Lower lobe of right lung (tissue), 2 donors: ENCODE data around the gene NUBPL. TPM values are rescaled to one million over a fixed set of nuclear protein-coding genes. Genes with fewer than 3 reads are reported as not detected.

Experiments used
- ATAC-seq, 2 donors: fragments of 200-7000 bp; cut with Tn5 transposase; one replicate each; pipeline ENCODE4 v1.9.1; 2020 to 2022; ENCODE audit warnings: mild to moderate bottlenecking in 2 of 2, moderate library complexity in 2 of 2
- DNase-seq: peaks from one replicate; pipeline ENCODE4 v3.0.0-alpha.2; 2020
- H3K27ac ChIP-seq: fragments of 200-600 bp; one replicate; pipeline ENCODE4 v1.8.0; 2022
- H3K27me3 ChIP-seq: fragments of 200-600 bp; one replicate; pipeline ENCODE4 v1.8.0; 2022; ENCODE audit warnings: low read depth
- H3K36me3 ChIP-seq: fragments of 200-600 bp; one replicate; pipeline ENCODE4 v1.8.0; 2022; ENCODE audit warnings: mild to moderate bottlenecking
- H3K4me1 ChIP-seq: fragments of 200-600 bp; one replicate; pipeline ENCODE4 v1.8.0; 2022
- H3K4me3 ChIP-seq: fragments of 200-600 bp; one replicate; pipeline ENCODE4 v1.8.0; 2022; ENCODE audit warnings: mild to moderate bottlenecking
- H3K9me3 ChIP-seq: fragments of 200-600 bp; one replicate; pipeline ENCODE4 v1.8.0; 2022
- CTCF ChIP-seq: fragments of 200-600 bp; IDR thresholded peaks from one replicate; pipeline ENCODE4 v1.8.0; 2022; ENCODE audit warnings: antibody characterized with exemption, mild to moderate bottlenecking
- intact Hi-C: fragments of 100-400 bp; cut with DNase I; formaldehyde crosslinking; loops from one replicate; pipeline ENCODE4 v1.11.0; 2022
- total RNA-seq: library from RNA; stranded (reverse); fragmentation: NEBNext Ultra II Directional; extraction: Animal tissue kit (Norgen Biotek cat#: 25700); gene quantifications from one replicate; pipeline ENCODE4 v1.2.1, GENCODE V29; 2021
- donor health status: DM: no; HTN: yes; CAD: no; lungs with severe emphysema.

The NUBPL gene
- total RNA-seq, 1 donor from 2014 or later: 8.6 TPM

GRCh38 chr14:31835049-31835448, 273.8 kb downstream of the NUBPL start:
- Histone ChIP-seq H3K9me3 (no peaks in the 10 kb centered on the region), H3K4me1 (no peaks in the 10 kb centered on the region), H3K27ac (no peak overlapping the region), H3K27me3 (no peaks in the 10 kb centered on the region), H3K4me3 (no peak overlapping the region), H3K36me3 (no peaks in the 10 kb centered on the region)
- no peak for DNase-seq
- intact Hi-C loops: no loop called here
- no peak for TF ChIP-seq CTCF
- no peak for ATAC-seq

- no peak for DNase-seq
Observed at GRCh38 chr14:31837031-31837430, 275.8 kb downstream of the NUBPL start.

GRCh38 chr14:31842899-31843298, 281.7 kb downstream of the NUBPL start:
- no peaks in the 10 kb centered on the region for H3K27me3 ChIP-seq
- no peak for DNase-seq
- intact Hi-C loops: no loop called here
- no peak overlapping the region for H3K27ac ChIP-seq
- H3K36me3 ChIP-seq: no peaks in the 10 kb centered on the region
- H3K4me1 ChIP-seq: no peaks in the 10 kb centered on the region
- no peak for TF ChIP-seq CTCF
- no peak overlapping the region for H3K4me3 ChIP-seq
- no peak for ATAC-seq
- no peaks in the 10 kb centered on the region for H3K9me3 ChIP-seq

More at GRCh38 chr14:31837031-31837430, 275.8 kb downstream of the NUBPL start:
- Histone ChIP-seq H3K9me3 (no peaks in the 10 kb centered on the region), H3K4me3 (no peak overlapping the region), H3K36me3 (no peaks in the 10 kb centered on the region), H3K4me1 (no peaks in the 10 kb centered on the region), H3K27ac (no peak overlapping the region), H3K27me3 (no peaks in the 10 kb centered on the region)
- intact Hi-C loops: no loop called here
- TF ChIP-seq CTCF: no peak
- ATAC-seq: no peak

- no peak for TF ChIP-seq CTCF
- no peaks in the 10 kb centered on the region for H3K36me3 ChIP-seq
- no peaks in the 10 kb centered on the region for H3K27me3 ChIP-seq
- no peak for ATAC-seq
- H3K27ac ChIP-seq: no peak overlapping the region
- no peaks in the 10 kb centered on the region for H3K4me1 ChIP-seq
- intact Hi-C loops: no loop called here
- no peak overlapping the region for H3K4me3 ChIP-seq
- no peaks in the 10 kb centered on the region for H3K9me3 ChIP-seq
- no peak for DNase-seq
Observed at GRCh38 chr14:31843361-31844091, 282.3 kb downstream of the NUBPL start.

GRCh38 chr14:31854508-31855075, 293.4 kb downstream of the NUBPL start:
- TF ChIP-seq CTCF: no peak
- Histone ChIP-seq H3K9me3 (no peaks in the 10 kb centered on the region), H3K4me1 (no peaks in the 10 kb centered on the region), H3K36me3 (no peaks in the 10 kb centered on the region), H3K27ac (no peak overlapping the region), H3K27me3 (no peaks in the 10 kb centered on the region), H3K4me3 (no peak overlapping the region)
- ATAC-seq (no peak), DNase-seq (no peak)
- intact Hi-C loops: no loop called here
